K562 (cell line): ENCODE results near the gene ZNF10. TPM values are rescaled to one million over a fixed set of nuclear protein-coding genes. Genes with fewer than 3 reads are reported as not detected.

ENCODE experiments used
- E2F8 ChIP-seq: fragments of 450-650 bp; IDR thresholded peaks from 2 replicates; pipeline ENCODE4 v1.7.1; 2018; ENCODE audit warnings: mild to moderate bottlenecking, low read depth; ENCODE audit not compliant: partially characterized antibody
- HOXB6 ChIP-seq: fragments of 250-450 bp; sonication (Bioruptor Pico); IDR thresholded peaks from 2 replicates; pipeline ENCODE4 v1.5.1; 2022; ENCODE audit warnings: mild to moderate bottlenecking, borderline replicate concordance
- ILK ChIP-seq: fragments of 450-650 bp; IDR thresholded peaks from 2 replicates; pipeline ENCODE4 v1.6.1; 2016; ENCODE audit warnings: missing genetic modification characterization, low read depth, mild to moderate bottlenecking, missing compliant biosample characterization, moderate library complexity, borderline replicate concordance
- MEF2A ChIP-seq: IDR thresholded peaks from 2 replicates; pipeline ENCODE4 v1.6.1; 2011; ENCODE audit warnings: low read depth, mild to moderate bottlenecking, low read length, moderate library complexity; ENCODE audit not compliant: control insufficient read depth
- MEF2D ChIP-seq: conservative IDR thresholded peaks from 2 replicates; pipeline ENCODE4 v1.6.1; 2016; ENCODE audit warnings: low read depth, missing genetic modification characterization, missing compliant biosample characterization
- NFE2L1 ChIP-seq: fragments of 450-650 bp; IDR thresholded peaks from 2 replicates; pipeline ENCODE4 v1.6.1; 2016; ENCODE audit warnings: missing genetic modification characterization, low read depth, mild to moderate bottlenecking, missing compliant biosample characterization, moderate library complexity, borderline replicate concordance
- NONO ChIP-seq, 2 experiments: fragments of 200-400 bp in 1 of 2; fragments of 450-650 bp in 1 of 2; formaldehyde crosslinking in 1 of 2; IDR thresholded peaks; 2 replicates each; pipeline ENCODE4 v1.6.1; 2017; ENCODE audit warnings: low read depth in 2 of 2, mild to moderate bottlenecking in 2 of 2, moderate library complexity in 2 of 2, low read length in 1 of 2
- SRSF1 ChIP-seq: fragments of 200-400 bp; formaldehyde crosslinking; IDR thresholded peaks from 2 replicates; pipeline ENCODE4 v1.6.1; 2017; ENCODE audit warnings: mild to moderate bottlenecking, low read depth, low read length, moderate library complexity
- TOE1 ChIP-seq, 2 experiments: fragments of 450-650 bp in 1 of 2; sonication (generic) in 1 of 2; formaldehyde crosslinking in 1 of 2; IDR thresholded peaks; 2 replicates each; pipeline versions ENCODE4 v1.7.1 to v1.8.0; 2016 to 2022; ENCODE audit warnings: borderline replicate concordance in 2 of 2, mild to moderate bottlenecking in 2 of 2, antibody characterized with exemption in 1 of 2, inconsistent platforms in 1 of 2, low read depth in 1 of 2, missing genetic modification reagents in 1 of 2, moderate library complexity in 1 of 2
- ZNF449 ChIP-seq: fragments of 250-450 bp; sonication (Bioruptor Pico); IDR thresholded peaks from 2 replicates; pipeline ENCODE4 v1.8.0; 2022; ENCODE audit warnings: moderate library complexity, mild to moderate bottlenecking, inconsistent platforms
- polyA plus RNA-seq, 8 experiments: library from polyadenylated mRNA; depleted of rRNA in 4 of 8; stranded (reverse) in 5 of 8; unstranded in 3 of 8; fragments of >200 nt; fragmentation: Nextera tagmentation in 2 of 8; fragmentation: Illumina TruSeq in 1 of 8; extraction: Ambion mirVana in 2 of 8; extraction: Trizol in 1 of 8; gene quantifications; 2 replicates each; pipeline versions ENCODE4 v1.2.1 to v1.2.3, GENCODE V29; 2011 to 2014; ENCODE audit warnings: inconsistent platforms in 1 of 8, missing spikeins in 1 of 8
- total RNA-seq, 7 experiments: library from RNA; depleted of rRNA in 6 of 7; stranded (reverse); fragments of >200 nt in 6 of 7; fragmentation: Illumina TruSeq in 2 of 7; extraction: Trizol in 2 of 7; gene quantifications; 2 replicates each; pipeline versions ENCODE4 v1.2.1 to v1.2.3, GENCODE V29; 2011 to 2021; ENCODE audit warnings: low replicate concordance in 1 of 7

The ZNF10 gene
- total and polyA plus RNA-seq, 9 of the 15 experiments (the other 6 are each of a cell fraction or from before 2014, with no cell fraction given), result 3.5 to 5.8 (median 4.9) TPM

GRCh38 chr12:133130038-133130807 is at the start of gene ZNF10, which contains the start of gene ZNF891 (continued):
- no peak; the same call in 1 of the 2 replicates for TF ChIP-seq TOE1 (IDR thresholded peaks at IDR 0.05; ENCODE audit: borderline replicate concordance)
- TF ChIP-seq TOE1 (CRISPR knock-in tag; IDR thresholded peaks at IDR 0.05; ENCODE audit: borderline replicate concordance, low read depth), result no peak
- TF ChIP-seq MEF2A, result no peak
- TF ChIP-seq SRSF1, result no peak
- TF ChIP-seq MEF2D, result no peak
- no peak for TF ChIP-seq ILK
- TF ChIP-seq NFE2L1 (tag), result no peak
- TF ChIP-seq NONO (IDR thresholded peaks at IDR 0.05; ENCODE audit: low read depth in 2 of 2, low read length in 1 of 2), result peak; percentile 42 to 80; a peak in 2 of 4 replicates
- TF ChIP-seq ZNF449 (CRISPR knock-in tag), result no peak
- no peak for TF ChIP-seq HOXB6
- no peak for TF ChIP-seq E2F8
- TF ChIP-seq, all 486 proteins: peak for 150
